Limb (tissue), 2 donors: ENCODE data around the gene OXT.
"Not testable (repeated sequence)": the region's sequence is repeated elsewhere in the genome, so short reads cannot be mapped to it uniquely, and the experiment has no call there.

Experiments
- DNase-seq, 2 donors: peaks; one replicate each; pipeline ENCODE4 v3.0.0-alpha.2; 2016; ENCODE audit errors: extremely low spot score in 2 of 2

The OXT gene

DNA sequence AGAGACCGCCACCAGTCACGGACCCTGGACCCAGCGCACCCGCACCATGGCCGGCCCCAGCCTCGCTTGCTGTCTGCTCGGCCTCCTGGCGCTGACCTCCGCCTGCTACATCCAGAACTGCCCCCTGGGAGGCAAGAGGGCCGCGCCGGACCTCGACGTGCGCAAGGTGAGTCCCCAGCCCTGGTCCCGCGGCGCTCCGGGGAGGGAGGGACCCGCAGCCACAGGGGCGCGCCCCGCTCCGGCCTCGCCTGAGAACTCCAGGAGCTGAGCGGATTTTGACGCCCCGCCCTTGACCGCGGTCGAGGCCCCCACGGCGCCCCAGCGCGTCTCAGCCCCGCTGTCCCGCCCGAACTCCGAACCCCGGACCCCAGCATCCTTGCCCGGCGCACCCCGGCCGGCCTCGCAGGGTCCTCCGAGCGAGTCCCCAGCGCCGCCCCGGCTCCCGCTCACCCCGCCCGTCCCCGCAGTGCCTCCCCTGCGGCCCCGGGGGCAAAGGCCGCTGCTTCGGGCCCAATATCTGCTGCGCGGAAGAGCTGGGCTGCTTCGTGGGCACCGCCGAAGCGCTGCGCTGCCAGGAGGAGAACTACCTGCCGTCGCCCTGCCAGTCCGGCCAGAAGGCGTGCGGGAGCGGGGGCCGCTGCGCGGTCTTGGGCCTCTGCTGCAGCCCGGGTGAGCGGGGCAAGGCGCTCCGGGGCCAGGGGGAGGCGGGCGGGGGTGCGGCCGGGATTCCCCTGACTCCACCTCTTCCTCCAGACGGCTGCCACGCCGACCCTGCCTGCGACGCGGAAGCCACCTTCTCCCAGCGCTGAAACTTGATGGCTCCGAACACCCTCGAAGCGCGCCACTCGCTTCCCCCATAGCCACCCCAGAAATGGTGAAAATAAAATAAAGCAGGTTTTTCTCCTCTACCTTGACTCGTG is at the start of gene OXT:
Gene OXT (plus strand): TSS at position 11 of the 920 bp plus-strand sequence. CDS start 36 bp downstream, at position 47.
- DNase-seq, result no peak

DNA sequence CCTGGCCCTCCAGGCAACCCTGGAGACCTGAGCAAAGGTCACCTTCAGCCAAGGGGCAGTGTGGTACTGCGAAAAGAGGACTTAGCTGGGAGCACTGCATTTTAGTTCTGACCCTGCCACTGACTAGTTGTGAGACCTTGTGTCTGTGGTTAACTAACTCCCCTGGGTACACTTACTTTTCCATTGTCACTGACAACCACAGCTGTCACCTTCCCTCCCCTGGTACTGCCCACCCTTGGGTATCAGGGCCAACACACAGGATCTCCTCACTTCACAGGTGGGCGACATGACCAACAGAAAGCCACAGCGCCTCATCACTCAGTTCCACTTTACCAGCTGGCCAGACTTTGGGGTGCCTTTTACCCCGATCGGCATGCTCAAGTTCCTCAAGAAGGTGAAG is 49.6 kb upstream of the OXT start:
- no peak for DNase-seq

DNA sequence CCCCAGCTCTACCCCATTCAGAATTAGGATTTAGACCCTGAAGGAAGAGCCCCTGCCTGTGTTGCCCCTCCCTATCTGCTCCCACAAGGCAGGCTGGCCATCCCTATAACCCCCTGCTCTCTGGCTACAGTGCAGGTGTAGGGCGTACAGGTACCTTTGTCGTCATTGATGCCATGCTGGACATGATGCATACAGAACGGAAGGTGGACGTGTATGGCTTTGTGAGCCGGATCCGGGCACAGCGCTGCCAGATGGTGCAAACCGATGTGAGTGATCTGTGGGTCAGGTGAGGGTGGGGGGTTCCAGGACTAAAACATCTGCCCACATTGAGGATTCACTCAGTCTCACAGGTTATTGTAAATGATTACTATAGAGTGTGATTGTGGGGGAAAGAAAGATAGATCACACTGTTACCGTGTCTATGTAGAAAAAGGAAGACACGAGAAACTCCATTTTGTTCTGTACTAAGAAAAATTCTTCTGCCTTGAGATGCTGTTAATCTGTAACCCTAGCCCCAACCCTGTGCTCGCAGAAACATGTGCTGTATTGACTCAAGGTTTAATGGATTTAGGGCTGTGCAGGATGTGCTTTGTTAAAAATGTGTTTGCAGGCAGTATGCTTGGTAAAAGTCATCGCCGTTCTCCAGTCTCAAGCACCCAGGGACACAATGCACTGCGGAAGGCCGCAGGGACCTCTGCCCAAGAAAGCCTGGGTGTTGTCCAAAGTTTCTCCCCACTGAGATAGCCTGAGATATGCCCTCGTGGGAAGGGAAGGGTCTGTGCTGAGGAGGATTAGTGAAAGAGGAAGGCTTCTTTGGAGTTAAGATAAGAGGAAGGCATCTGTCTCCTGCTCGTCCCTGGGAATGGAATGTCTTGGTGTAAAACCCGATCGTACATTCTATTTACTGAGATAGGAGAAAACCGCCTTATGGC is 48.6 kb upstream of the OXT start:
- DNase-seq, result not testable (repeated sequence)

GRCh38 chr20:3027987-3028386 is 43.4 kb upstream of the OXT start:
- no peak for DNase-seq

GRCh38 chr20:3031524-3032147 is 39.8 kb upstream of the OXT start:
- no peak for DNase-seq

DNA sequence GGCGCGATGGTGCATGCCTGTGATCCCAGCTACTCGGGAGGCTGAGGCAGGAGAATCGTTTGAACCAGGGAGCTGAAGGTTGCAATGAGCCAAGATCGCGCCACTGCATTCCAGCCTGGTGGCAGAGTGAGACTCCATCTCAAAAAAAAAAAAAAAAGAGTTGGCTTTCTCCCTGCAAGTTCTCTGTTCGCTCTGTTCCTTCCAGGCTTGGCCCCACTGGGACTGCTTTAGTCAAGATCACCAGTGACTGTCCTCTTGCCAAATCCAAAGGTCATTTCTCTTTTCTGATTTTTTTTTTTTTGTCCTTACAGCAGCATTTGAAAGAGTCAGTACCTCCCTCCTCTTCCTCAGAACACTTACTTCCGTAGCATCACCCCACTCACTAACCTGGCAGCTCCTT is 38.8 kb upstream of the OXT start:
- no peak for DNase-seq

- DNase-seq, result no peak
Observed at GRCh38 chr20:3037654-3038053, 33.8 kb upstream of the OXT start.

- DNase-seq, result no peak
Observed at GRCh38 chr20:3038454-3038853, 33.0 kb upstream of the OXT start.

DNA sequence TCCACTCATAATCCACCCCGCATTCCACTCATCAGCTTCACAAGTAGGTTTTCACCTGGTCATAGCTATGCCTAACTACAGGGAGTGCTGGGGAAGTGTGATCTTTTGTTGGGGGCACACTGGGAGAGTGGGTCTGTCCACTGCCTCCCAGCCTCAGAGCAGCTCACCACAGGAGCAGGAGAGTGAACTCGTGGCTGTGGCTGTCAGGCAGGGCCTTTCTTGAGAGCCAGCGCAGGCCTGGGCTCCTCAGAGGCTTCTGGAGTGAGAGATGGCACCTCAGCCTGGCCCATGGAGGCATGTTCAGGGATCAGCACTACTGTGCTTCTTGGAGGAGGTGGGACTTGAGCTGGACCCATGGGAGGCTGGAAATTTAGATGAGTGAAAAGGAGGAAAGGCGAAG is 32.0 kb upstream of the OXT start:
- no peak for DNase-seq

DNA sequence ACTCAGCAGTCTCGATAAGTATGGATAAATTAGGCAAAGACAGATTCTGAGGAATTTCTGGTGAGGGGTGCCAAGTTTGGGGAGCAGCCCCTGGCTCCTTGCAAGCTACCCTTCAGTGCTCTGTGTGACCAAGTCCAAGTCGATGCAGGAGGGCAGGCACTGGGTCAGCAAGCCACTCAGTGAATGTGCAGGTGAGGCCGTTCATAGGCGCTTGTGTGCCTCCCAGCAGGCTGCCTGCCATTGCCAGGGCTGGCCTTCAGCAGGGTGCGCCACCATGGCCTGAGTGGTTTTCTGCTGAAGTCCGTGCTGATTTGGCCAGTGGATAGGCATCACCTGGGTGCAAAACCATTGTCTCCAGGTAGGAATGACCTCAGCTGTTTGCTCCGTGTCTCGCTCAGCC is 31.3 kb upstream of the OXT start:
- no peak for DNase-seq

GRCh38 chr20:3041854-3042409 is 29.5 kb upstream of the OXT start:
- DNase-seq, result peak in 1 of 2 donors; percentile 55

GRCh38 chr20:3042625-3043024 is 28.8 kb upstream of the OXT start:
- DNase-seq, result no peak

DNA sequence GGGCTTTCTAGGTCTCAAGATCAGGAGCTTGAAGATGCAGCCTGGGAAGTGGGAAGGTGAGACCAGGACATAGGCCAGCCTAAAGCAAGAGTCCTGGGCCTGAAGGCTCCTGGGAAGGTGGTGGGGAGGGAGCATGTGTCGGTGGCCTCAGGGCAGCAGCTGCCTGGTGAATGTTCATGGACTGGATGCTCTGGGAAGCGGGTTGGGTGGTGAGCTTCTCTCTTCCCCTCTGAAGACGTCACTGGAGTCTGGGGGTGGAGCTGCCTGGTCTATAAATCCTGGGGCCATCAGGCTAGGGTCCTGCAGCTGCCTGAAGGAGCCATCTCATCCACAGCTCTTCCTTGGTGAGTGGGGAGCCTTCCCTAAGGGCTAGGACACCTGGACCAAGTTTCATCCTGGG is 28.1 kb upstream of the OXT start, which contains the start of gene GNRH2:
Gene GNRH2 (plus strand): TSS at position 301 of the 400 bp plus-strand sequence. CDS start 793 bp downstream, outside the sequence.
- no peak for DNase-seq

DNA sequence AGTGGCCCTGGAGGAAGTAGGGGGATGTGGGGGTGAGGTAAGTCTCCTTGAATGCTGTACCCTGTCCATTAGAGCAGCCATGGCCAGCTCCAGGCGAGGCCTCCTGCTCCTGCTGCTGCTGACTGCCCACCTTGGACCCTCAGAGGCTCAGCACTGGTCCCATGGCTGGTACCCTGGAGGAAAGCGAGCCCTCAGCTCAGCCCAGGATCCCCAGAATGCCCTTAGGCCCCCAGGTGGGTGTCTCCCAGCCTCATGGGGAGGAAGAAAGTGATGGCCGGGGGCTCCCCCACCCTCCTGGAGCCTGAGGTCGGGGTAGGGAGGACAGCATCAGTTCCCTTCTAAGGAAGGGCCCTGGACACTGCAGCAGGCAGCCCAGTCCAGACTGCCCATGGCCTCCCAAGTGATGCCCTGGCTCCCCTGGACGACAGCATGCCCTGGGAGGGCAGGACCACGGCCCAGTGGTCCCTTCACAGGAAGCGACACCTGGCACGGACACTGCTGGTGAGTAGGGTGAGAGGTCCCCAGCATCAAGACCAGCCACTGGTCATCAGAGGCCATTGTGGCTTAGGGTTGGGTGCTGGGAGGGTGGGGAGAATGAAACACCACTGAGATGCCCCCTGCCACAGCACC is 27.0 kb upstream of the OXT start:
- no peak for DNase-seq

GRCh38 chr20:3045042-3045815 is 26.2 kb upstream of the OXT start:
- no peak for DNase-seq

- peak; percentile 83 to 91 for DNase-seq
Observed at GRCh38 chr20:3045816-3046676, 25.4 kb upstream of the OXT start, which contains the start of gene MRPS26. TSS of gene MRPS26 (plus strand) at chr20:3046052. CDS start at chr20:3046069, 17 bp downstream.

DNA sequence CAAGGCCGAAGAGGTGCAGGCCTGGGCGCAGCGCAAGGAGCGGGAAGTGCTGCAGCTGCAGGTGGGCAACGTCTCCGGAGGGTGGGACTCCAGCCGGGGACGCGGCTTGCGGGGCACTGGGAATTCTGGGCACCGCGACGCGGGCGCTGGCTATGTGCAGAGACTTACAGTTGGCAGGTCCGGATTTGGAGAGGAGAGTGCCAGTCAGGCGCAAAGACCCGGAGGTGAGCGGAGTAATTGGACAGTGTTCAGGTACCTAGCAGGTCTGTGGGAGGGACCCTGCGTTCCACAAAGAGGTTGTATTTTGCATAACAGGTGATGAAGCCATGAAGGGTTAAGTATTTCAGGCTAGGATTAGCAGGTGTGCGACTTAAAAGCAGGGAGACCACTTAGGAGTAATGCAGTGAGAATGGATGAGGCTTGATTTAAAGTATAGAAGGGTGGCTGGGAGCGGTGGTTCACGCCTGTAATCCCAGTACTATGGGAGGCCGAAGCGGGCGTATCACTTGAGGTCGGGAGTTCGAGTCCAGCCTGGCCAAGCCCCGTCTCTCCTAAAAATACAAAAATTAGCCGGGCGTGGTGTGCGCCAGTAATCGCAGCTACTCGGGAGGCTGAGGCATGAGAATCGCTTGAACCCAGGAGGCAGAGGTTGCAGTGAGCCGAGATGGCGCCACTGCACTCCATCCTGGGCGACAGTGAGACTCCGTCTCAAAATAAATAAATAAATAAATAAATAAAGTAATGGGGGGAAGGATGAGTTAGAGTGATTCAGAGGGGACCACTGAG is 24.6 kb upstream of the OXT start:
- no peak for DNase-seq
